Stimulated activated CD4-positive, alpha-beta T cell treated with anti-CD3 and anti-CD28 coated beads, Interleukin-4, amount 100 ng/mL, for 48 hours (primary cell): ENCODE measurements around the gene TMC2.
A peak's percentile ranks its signal among the peaks of the same experiment; 100 is the strongest.
"Not testable (repeated sequence)": the region's sequence is repeated elsewhere in the genome, so short reads cannot be mapped to it uniquely, and the experiment has no call there.

Experiments used
- DNase-seq, 2 donors: peaks; one replicate each; pipeline ENCODE4 v3.0.0-alpha.2; 2020; ENCODE audit warnings: low read depth in 2 of 2

TMC2 gene

GRCh38 chr20:2536560-2536986 lies at the start of gene TMC2:
TMC2 (plus strand) TSS chr20:2536573; CDS start chr20:2536622, 49 bp downstream.
- DNase-seq: no peak

DNA sequence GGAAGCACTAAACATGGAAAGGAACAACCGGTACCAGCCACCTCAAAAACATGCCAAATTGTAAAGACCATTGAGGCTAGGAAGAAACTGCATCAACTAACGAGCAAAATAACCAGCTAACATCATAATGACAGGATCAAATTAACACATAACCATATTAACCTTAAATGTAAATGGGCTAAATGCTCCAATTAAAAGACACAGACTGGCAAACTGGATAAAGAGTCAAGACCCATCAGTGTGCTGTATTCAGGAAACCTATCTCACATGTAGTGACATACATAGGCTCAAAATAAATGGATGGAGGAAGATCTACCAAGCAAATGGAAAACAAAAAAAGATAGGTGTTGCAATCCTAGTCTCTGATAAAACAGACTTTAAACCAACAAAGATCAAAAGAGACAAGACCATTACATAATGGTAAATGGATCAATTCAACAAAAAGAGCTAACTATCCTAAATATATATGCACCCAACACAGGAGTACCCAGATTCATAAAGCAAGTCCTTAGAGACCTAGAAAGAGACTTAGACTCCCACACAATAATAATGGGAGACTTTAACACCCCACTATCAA lies 33.5 kb upstream of the TMC2 start:
- DNase-seq: not testable (repeated sequence)

- not testable (repeated sequence) for DNase-seq
Measured at GRCh38 chr20:2504803-2505202, 31.6 kb upstream of the TMC2 start.

- DNase-seq: not testable (repeated sequence)
Measured at GRCh38 chr20:2506426-2506825, 29.9 kb upstream of the TMC2 start.

DNA sequence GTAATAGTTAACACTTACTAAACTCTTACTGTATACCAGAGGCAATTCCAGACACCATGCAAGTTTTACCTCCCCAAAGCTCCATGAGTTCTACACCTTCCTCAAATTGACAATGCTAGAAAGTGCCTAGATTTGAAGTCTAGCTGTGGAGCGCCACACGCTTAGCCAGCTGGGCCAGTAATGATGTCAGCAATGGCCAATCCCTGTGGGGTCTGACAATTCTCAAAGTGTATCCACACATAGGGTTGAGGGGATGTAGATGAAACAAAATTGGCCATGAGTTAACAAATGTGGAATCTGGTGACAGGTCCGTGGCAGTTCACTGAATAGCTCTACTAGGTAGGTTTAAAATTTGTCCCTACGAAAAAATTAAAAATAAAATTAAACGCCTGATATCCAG lies 28.9 kb upstream of the TMC2 start:
- DNase-seq: no peak

- no peak for DNase-seq
Measured at GRCh38 chr20:2507875-2508630, 28.3 kb upstream of the TMC2 start.

DNA sequence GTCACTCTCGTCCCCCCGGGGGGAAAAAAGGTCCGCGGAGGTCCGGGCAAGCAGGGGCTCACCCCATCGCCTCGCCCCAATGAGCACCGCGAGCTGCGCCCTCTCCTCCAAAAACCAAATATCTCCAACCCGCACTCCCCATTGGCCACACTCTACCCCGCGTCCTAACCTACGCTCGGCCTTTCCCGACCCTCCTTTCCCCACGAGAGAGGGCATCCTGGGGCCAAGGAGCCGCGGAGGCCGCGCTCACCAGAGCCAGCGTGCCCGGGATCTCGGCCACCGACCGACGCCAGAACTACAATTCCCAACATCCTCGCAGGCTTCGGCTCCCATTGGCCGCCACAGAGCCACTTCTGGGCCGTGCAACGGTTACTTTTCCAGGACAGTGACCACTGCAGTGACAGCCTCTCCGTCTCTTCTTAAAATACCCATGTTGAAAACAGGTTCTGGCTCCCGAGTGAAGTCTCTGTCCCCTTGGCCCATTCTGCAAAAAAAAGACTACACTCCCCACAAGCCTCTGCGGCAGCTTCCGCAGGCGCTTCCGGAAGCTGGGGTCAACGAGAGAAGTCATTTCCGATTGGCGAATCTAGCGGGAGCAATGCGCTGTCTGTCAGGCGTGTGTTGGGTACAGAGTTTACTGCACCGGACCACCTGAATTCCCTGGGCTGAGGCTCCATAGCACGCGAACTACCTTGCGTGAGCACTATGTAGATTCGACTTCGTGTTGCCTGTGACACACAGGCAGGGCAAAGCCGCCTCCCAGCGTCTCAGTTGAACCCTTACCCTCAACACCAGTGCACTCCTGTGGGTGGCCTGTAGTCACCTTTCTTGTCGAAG lies 27.5 kb upstream of the TMC2 start, which contains the start of gene ZNF343:
Gene ZNF343, minus strand, starts transcription at position 285 of the 837 bp plus-strand sequence. CDS start 15,020 bp downstream, outside the sequence.
- DNase-seq: peak; percentile 62 to 63

DNA sequence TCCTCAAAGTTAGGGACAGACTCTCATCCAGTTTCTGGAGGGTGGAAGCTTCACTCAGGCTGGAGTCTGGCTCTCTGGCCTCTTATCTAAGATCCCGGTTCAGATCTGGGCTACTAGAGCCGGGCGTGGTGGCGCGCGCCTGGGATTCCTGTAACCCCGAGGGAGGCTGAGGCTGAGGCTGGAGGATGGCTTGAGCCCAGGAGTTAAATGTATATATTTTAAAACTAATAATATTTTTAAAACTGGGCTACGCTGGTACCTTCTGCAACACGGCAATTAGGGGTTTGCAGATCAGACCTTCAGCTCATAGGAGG lies 26.9 kb upstream of the TMC2 start:
- no peak for DNase-seq

GRCh38 chr20:2509794-2510193 lies 26.6 kb upstream of the TMC2 start:
- no peak for DNase-seq

GRCh38 chr20:2515203-2515602 lies 21.2 kb upstream of the TMC2 start:
- no peak for DNase-seq

GRCh38 chr20:2516399-2516798 lies 20.0 kb upstream of the TMC2 start:
- no peak for DNase-seq

DNA sequence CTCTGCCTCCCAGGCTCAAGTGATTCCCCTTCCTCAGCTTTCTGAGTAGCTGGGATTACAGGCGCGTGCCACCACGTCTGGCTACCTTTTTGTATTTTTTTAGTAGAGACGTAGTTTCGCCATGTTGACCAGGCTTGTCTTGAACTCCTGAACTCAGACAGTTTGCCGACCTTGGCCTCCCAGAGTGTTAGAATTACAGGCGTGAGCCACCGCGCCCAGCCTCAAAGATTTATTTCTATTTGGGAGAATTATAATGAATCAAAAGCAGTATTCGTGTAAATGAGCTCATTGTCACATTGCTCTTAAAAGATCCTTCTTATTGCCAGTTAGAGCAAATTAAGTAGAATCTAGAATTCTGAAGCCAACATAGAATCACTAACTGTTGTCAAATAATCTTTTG lies 18.3 kb upstream of the TMC2 start:
- DNase-seq: no peak

GRCh38 chr20:2518558-2518957 lies 17.8 kb upstream of the TMC2 start:
- no peak for DNase-seq

DNA sequence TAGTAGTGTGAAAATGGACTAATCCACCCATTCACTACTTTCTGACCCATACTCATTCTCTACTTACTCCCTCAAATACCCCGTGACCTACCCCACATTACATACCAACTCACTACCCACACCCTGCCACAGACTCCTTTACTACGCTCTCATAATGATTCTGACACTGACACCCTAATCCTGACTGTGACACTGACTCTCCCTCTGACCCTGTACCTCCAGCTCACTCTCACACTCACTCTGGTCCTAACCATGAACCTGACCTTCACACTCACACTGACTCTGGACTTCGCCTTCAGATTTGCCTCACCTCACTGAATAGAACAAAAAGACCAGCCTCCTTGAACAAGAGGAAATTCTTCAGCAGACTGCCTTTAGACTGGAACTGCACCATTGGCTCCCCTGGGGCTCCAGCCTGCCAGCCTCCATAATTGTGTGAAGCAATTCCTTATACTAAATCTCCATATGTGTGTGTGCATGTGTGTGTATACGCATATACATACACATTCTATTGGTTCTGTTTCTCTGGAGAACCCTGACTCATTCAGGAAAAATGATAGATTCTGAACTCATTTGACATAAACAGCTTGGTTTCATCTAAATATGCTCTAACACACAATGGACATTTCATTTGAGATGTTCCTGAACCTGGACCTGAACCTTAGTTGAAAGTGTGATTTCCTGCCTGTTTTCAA lies 17.1 kb upstream of the TMC2 start:
- no peak for DNase-seq

DNA sequence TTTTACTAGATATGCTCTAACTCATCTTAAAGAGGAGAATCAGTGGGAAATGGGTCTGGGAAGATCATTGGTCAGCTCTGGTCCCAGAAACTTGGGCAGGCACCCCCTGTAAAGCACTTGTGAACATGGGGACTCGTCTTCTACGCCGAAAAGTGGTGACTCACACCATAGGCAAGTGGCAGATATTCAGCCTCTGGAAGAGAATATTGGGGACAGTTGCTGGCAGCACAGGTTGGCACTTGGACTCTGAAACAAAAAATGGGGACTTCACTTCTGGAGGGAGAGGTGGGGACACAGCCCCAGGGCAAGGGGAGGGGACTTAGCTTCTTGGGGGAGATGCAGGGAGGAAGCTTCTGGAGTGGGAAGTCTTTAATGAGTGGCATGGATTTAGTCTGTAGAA lies 15.8 kb upstream of the TMC2 start:
- no peak for DNase-seq

- DNase-seq: peak; percentile 37 to 55
Measured at GRCh38 chr20:2521369-2522305, 14.7 kb upstream of the TMC2 start.

- DNase-seq: not testable (repeated sequence)
Measured at GRCh38 chr20:2522826-2523429, 13.4 kb upstream of the TMC2 start.

- DNase-seq: peak; percentile 86 to 93
Measured at GRCh38 chr20:2523919-2524708, 12.3 kb upstream of the TMC2 start.

DNA sequence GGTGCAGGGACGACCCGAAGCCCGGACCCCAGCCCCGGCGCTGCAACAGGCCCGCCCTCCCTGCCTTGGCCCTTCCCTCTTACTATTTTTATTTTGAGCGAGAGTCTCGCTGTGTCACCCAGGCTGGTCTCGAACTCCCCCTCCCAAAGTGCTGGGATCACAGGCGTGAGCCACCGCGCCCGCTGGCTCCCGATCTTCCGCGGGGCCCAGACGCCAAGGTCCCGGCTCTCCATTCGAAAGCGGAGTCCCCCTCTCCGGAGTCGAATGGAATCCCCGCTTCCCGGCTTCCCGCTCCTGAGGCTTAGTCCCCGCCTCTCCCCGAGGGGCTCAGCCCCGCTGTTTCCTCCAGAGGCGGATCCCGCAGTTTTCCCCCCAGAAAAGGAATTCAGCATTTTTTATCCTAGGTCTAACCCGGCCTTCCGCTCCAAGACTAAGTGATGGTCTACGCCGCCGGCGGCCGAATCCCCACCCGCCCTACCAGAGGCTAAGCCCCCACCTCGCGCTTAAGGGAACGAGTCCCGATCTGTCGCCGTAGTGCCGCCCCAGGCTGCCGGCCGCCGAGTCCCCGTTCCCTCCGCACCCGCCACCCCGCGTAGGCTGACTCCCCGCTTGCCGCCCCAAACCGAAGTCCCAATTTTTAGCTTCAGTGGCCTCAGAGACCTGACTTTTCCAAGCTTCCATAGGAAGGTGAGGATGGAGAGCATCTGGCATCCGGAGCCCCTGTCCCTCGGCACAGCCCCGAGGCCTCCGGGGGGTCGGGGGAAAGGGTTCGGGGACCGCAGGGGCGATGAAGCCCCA lies 11.5 kb upstream of the TMC2 start:
- peak; percentile 15 to 28 for DNase-seq
